Esophagus squamous epithelium (tissue), 4 donors: Measurements from ENCODE around the gene OLFML2A.

Experiments
- CTCF ChIP-seq, 6 experiments: fragments of 450-650 bp in 4 of 6; fragments of 200-600 bp in 2 of 6; sonication (generic) in 2 of 6; IDR thresholded peaks; one replicate each; pipeline ENCODE4 v1.5.1; 2016 to 2019; ENCODE audit warnings: antibody characterized with exemption in 6 of 6, mild to moderate bottlenecking in 4 of 6, moderate library complexity in 4 of 6
- POLR2A ChIP-seq, 4 donors: fragments of 450-650 bp; IDR thresholded peaks; one replicate each; pipeline ENCODE4 v1.6.1; 2017; ENCODE audit warnings: antibody characterized with exemption in 4 of 4, mild to moderate bottlenecking in 4 of 4, moderate library complexity in 3 of 4

GRCh38 chr9:124855566-124855943 is 78.6 kb downstream of the OLFML2A start:
- TF ChIP-seq CTCF (IDR thresholded peaks at IDR 0.05) (no peak), POLR2A (IDR thresholded peaks at IDR 0.05) (no peak)
